ENCODE data around the gene BCL2L12. TPM values are rescaled to one million over a fixed set of nuclear protein-coding genes. Genes with fewer than 3 reads are reported as not detected.
A peak's percentile ranks its signal among the peaks of the same experiment; 100 is the strongest.

The BCL2L12 gene
- total RNA-seq, 3 donors from 2014 or later, result 64.6 to 71.2 (median 71.1) TPM

DNA sequence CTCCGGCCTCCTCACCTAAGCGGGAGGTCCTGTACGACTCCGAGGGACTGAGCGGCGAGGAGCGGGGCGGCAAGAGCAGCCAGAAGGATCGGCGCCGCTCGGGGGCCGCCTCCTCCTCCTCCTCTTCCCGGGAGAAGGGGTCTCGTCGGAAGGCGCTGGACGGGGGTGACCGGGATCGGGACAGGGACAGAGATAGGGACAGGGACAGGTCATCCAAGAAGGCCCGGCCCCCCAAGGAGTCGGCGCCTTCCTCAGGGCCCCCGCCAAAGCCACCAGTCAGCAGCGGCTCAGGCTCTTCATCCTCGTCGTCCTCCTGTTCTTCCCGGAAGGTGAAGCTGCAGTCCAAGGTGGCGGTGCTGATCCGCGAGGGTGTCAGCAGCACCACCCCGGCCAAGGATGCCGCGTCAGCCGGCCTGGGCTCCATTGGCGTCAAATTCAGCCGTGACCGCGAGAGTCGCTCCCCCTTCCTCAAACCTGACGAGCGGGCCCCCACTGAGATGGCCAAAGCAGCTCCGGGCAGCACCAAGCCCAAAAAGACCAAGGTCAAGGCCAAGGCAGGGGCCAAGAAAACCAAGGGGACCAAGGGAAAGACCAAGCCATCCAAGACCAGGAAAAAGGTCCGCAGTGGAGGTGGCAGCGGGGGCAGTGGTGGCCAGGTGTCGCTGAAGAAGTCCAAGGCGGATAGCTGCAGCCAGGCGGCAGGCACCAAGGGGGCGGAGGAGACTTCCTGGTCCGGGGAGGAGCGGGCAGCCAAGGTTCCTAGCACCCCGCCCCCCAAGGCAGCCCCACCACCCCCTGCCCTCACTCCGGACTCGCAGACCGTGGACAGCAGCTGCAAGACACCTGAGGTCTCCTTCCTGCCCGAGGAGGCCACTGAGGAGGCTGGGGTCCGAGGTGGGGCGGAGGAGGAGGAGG lies 12.9 kb upstream of the BCL2L12 start:
- H3K27me3 Mint-ChIP-seq (ENCODE audit: low read depth), result no peaks in the 10 kb centered on the region
- no peaks in the 10 kb centered on the region for H3K4me1 Mint-ChIP-seq (ENCODE audit: low read depth)
- no peak overlapping the region for H3K4me3 Mint-ChIP-seq
- peaks cover 31% of the 10 kb centered on the region for H3K36me3 Mint-ChIP-seq (ENCODE audit: insufficient read depth)
- ATAC-seq (no peak), DNase-seq (no peak)
- no peaks in the 10 kb centered on the region for H3K9me3 Mint-ChIP-seq

DNA sequence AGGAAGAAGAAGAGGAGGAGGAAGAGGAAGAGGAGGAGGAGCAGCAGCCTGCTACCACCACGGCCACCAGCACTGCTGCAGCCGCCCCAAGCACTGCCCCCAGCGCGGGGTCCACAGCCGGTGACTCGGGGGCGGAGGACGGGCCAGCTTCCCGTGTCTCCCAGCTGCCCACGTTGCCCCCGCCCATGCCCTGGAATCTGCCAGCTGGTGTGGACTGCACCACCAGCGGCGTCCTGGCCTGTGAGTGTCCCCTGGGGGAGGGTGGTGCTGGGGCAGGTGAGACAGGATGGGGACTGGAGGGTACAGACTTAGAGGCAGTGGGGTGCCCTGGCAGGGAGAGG lies 12.3 kb upstream of the BCL2L12 start:
- Mint-ChIP-seq H3K9me3 (no peaks in the 10 kb centered on the region), H3K4me1 (ENCODE audit: low read depth) (no peaks in the 10 kb centered on the region), H3K36me3 (ENCODE audit: insufficient read depth) (peaks cover 31% of the 10 kb centered on the region), H3K4me3 (no peak overlapping the region), H3K27me3 (ENCODE audit: low read depth) (no peaks in the 10 kb centered on the region)
- DNase-seq (no peak), ATAC-seq (no peak)

DNA sequence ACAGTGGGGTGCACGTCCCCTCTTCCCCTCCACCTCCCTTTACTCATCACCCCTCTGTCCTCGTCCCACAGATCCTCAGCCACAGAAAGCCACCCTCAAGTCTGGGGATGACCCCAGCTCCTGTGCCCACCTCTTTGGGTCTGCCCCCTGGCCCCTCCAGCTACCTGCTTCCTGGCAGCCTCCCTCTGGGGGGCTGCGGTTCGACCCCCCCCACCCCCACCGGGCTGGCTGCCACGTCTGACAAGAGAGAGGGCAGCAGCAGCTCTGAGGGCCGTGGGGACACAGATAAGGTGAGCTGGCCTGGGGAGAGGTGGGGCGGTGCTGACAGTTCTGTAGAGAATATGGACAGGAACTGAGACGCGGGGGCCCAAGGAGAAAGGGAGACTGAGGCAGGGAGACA lies 11.2 kb upstream of the BCL2L12 start:
- Mint-ChIP-seq H3K36me3 (ENCODE audit: insufficient read depth) (peaks cover 28% of the 10 kb centered on the region), H3K9me3 (no peaks in the 10 kb centered on the region), H3K4me3 (no peak overlapping the region), H3K27me3 (ENCODE audit: low read depth) (no peaks in the 10 kb centered on the region), H3K4me1 (ENCODE audit: low read depth) (no peaks in the 10 kb centered on the region)
- ATAC-seq (no peak), DNase-seq (no peak)

DNA sequence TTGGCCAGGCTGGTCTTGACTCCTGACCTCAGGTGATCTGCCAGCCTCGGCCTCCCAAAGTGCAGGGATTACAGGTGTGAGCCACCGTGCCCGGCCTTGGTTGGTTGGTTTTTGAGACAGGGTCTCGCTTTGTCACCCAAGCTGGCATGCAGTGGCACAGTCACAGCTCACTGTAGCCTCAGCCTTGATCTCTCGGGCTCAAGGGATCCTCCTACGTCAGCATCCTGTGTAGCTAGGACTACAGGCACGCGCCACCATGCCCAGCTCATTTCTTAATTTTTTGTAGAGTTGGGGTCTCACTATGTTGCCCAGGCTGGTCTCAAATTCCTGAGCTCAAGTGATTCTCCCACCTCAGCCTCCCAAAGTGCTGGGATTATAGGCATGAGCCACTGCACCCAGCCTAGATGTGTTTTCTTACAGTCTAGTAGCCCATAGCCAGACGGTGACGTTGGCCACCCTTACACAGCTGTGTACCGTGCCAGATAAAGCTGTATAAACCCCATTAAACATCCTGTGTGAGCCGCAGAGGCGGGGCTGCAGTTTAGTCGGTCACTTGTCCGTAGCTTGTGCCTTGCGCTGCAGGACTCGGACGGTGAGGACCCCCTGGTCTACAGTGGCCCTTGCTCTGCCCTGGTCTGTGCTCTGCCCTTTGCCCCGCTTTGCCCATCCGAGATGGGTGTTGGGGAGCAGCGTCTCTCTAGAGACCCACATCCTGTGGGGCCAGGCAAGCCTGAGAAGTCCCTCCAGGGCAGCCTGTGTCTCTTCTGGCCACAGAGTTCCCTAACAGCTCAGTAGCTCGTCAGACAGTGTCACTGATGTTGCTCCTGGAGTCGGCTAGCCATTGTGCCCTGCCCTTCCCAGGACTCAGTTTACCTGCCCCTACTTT lies 9.9 kb upstream of the BCL2L12 start:
- Mint-ChIP-seq H3K27me3 (ENCODE audit: low read depth) (no peaks in the 10 kb centered on the region), H3K36me3 (ENCODE audit: insufficient read depth) (peaks cover 33% of the 10 kb centered on the region), H3K4me1 (ENCODE audit: low read depth) (peaks cover 2% of the 10 kb centered on the region), H3K9me3 (no peaks in the 10 kb centered on the region), H3K4me3 (no peak overlapping the region)
- DNase-seq (no peak), ATAC-seq (no peak)

DNA sequence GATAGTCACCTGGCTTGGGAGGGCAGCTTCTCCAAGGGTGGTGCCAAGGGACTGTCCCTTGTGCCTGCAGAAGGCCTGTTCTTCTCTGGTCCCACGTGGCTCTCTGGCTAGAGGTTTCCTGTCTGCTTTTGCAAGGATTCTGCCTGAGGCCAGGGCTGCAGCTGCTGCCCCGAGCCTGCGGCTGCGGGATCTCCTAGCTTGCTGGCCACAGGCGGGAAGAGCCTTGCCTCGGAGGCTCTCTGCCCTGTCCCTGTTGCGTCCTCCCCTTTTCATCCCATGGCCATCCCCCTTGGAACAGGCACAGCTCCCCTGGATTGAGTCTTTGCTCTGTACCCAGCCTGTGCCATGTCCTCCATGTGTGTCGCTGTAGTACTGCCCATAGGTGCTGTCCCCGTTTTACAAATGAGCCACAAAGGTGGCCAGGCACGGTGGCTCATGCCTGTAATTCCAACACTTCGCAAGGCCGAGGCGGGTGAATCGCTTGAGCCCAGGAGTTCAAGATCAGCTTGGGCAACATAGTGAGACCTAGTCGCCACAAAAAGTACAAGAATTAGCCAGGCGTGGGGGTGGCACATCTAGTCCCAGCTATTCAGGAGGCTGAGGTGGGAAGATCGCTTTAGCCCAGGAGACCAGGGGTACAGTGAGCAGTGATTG lies 9.2 kb upstream of the BCL2L12 start:
- Mint-ChIP-seq H3K36me3 (ENCODE audit: insufficient read depth) (peaks cover 31% of the 10 kb centered on the region), H3K4me3 (no peak overlapping the region), H3K4me1 (ENCODE audit: low read depth) (peaks cover 2% of the 10 kb centered on the region), H3K27me3 (ENCODE audit: low read depth) (no peaks in the 10 kb centered on the region), H3K9me3 (no peaks in the 10 kb centered on the region)
- ATAC-seq (no peak), DNase-seq (no peak)

DNA sequence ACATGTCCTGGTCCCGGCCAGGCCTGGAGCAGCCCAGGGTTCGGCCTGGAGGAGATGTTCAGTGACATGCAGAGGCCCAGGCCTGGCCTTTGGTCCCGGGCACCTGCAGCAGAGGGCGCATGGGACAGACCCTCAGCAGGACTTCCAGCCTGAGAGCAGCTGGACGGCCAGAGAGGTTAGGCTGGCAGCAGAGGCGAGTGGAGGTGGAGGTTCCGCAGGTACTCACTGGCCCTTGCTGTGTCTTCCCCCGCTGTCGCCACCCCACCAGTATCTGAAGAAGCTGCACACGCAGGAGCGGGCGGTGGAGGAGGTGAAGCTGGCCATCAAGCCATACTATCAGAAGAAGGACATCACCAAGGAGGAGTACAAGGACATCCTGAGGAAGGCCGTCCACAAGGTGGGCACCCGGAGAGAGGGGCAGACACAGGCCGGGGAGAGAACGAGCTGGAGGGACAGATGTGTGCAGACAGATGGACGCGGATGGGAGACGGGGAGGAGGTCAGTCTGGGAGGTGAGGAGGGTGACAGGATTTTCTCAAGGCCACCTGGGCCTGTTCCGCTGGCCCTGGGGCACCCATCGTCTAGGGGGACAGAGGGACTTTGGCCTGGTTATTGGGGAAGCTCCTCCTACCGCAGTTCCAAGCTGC lies 8.1 kb upstream of the BCL2L12 start:
- DNase-seq, result no peak
- Mint-ChIP-seq H3K9me3 (no peaks in the 10 kb centered on the region), H3K27me3 (ENCODE audit: low read depth) (no peaks in the 10 kb centered on the region), H3K4me3 (no peak overlapping the region), H3K36me3 (ENCODE audit: insufficient read depth) (peaks cover 31% of the 10 kb centered on the region), H3K4me1 (ENCODE audit: low read depth) (peaks cover 4% of the 10 kb centered on the region)
- no peak for ATAC-seq

DNA sequence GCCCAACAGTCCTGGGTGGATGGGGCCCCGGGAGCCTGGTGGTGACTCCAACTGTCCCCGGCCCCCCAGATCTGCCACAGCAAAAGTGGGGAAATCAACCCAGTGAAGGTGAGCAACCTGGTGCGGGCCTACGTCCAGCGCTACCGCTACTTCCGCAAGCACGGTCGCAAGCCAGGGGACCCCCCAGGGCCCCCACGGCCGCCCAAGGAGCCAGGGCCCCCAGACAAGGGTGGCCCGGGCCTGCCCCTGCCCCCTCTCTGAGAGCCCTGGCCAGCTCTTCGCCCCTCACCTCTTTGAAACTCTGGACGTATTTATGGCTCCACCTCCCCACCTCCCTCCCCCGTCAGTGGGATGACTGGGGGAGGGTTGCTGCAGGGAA lies 7.6 kb upstream of the BCL2L12 start:
- Mint-ChIP-seq H3K27me3 (ENCODE audit: low read depth) (no peaks in the 10 kb centered on the region), H3K4me3 (no peak overlapping the region), H3K36me3 (ENCODE audit: insufficient read depth) (peaks cover 29% of the 10 kb centered on the region), H3K9me3 (no peaks in the 10 kb centered on the region), H3K4me1 (ENCODE audit: low read depth) (peaks cover 9% of the 10 kb centered on the region)
- no peak for ATAC-seq
- DNase-seq, result no peak

DNA sequence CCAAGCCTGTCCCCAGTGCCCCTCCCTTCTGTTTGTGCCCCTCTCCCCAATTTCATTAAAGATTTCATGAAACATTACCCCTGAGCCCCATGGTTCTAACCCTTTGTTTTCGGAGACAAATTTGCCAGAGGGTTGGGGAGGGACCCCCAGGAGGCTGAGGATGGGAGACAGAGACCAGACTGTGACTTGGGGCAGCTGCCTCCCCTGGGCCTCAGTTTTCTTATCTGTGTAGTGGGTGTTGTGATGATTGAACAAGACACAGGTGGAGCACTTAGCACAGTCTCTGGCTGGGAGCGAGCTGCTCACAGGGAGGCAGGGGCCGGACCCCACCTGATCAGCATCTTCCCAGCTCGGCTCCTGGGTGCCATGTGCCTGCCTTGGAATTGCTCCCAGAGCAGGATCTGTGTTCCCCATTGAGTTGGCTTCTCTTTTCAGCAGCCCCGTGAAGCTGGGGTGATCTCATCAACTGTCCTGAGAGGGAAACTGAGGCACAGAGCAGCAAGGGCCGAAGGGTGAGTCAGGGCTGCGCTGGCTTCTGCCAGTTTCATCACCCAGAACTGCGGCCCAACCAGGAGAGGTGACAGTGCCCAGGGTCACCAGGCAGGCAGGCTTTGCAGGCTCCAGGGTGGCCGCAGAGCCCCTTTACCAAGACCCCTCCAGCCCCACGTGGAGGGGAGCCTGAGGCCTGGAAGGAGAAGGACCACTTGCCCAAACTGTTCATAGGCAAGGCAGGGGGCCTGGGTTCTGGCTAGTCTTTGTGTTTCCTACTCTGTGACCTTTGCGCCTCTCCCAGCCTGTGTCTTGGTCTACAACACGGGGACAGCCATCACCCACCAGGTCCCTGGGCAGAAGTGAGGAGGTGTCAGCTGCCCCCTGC lies 6.9 kb upstream of the BCL2L12 start:
- ATAC-seq (no peak), DNase-seq (no peak)
- Mint-ChIP-seq H3K36me3 (ENCODE audit: insufficient read depth) (peaks cover 29% of the 10 kb centered on the region), H3K4me3 (no peak overlapping the region), H3K9me3 (no peaks in the 10 kb centered on the region), H3K4me1 (ENCODE audit: low read depth) (peaks cover 16% of the 10 kb centered on the region), H3K27me3 (ENCODE audit: low read depth) (no peaks in the 10 kb centered on the region)

DNA sequence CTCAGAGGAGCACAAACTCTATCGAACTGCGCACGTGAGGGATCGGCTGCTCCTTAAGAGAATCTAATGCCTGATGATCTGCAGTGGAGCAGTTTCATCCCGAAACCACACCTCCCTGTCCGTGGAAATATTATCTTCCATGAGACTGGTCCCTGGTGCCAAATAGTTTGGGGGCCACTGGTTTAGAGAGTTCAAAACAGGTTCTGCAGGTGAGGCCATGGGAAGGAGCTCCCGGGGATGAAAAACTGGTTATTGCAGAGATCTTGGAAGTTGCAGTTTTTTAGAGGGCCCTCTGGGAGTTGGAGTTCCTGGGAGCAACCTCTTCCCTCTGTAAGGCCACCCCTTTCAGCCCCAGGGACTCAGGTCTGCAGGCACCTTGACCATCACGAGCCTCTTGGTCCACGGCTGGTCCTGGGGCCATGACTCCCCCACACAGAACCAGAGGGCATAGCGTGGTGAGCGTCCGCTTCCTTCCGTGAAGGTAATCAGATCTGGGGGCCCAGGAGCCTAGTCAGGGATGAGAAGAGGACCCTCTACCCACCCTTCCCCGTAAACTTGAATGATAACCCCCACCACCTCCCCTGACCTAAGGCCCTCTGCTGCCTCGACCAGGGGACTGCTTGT lies 5.3 kb upstream of the BCL2L12 start:
- DNase-seq, result no peak
- Mint-ChIP-seq H3K9me3 (no peaks in the 10 kb centered on the region), H3K4me3 (no peak overlapping the region), H3K36me3 (ENCODE audit: insufficient read depth) (peaks cover 22% of the 10 kb centered on the region), H3K27me3 (ENCODE audit: low read depth) (no peaks in the 10 kb centered on the region), H3K4me1 (ENCODE audit: low read depth) (peaks cover 25% of the 10 kb centered on the region)
- no peak for ATAC-seq

DNA sequence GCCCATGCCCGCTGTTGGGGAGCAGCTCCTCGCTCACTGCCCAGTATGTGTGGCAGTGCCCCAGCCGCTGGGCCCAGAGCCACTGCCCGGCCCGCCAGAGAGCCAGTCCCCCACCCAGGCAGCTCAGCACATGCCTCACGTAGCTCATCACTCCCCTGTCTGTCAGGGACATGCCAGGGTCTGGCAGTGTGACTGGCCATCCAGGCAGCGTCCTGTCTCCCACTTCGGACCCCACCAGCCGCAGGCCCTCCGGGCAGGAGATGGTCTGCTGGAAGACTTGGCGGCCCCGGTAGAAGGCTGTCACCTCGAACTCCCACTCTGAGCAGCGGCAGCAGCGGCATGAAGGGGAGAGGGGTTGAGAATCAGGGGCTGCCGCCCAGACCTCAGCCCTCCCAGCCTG lies 3.7 kb upstream of the BCL2L12 start:
- DNase-seq (no peak), ATAC-seq (no peak)
- Mint-ChIP-seq H3K36me3 (ENCODE audit: insufficient read depth) (peaks cover 13% of the 10 kb centered on the region), H3K27me3 (ENCODE audit: low read depth) (no peaks in the 10 kb centered on the region), H3K9me3 (no peaks in the 10 kb centered on the region), H3K4me3 (no peak overlapping the region), H3K4me1 (ENCODE audit: low read depth) (peaks cover 34% of the 10 kb centered on the region)

DNA sequence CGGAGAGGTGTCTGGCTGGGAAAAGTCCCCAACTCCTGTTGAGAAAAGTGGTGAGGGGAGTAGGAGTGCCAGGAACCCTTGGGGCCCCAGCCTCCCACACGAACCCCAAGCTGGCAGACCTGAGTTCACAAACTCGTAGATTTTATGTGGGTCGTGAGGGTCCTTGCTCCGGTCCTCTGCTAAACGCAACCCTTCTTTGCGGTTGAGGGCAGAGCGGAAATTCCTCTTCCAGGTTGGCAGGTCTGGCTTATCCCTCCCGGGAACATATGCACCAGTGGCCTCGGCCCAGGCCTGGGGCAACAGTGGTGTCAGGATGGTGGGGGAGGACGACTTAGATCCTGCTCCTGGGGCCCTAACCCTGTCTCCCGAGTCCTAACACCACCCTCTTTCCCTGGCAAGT lies 2.5 kb upstream of the BCL2L12 start:
- no peaks in the 10 kb centered on the region for H3K9me3 Mint-ChIP-seq
- DNase-seq (no peak), ATAC-seq (no peak)
- H3K27me3 Mint-ChIP-seq (ENCODE audit: low read depth), result no peaks in the 10 kb centered on the region
- H3K36me3 Mint-ChIP-seq (ENCODE audit: insufficient read depth), result peaks cover 11% of the 10 kb centered on the region
- peak overlapping the region; percentile 95 for H3K4me3 Mint-ChIP-seq
- peaks cover 39% of the 10 kb centered on the region for H3K4me1 Mint-ChIP-seq (ENCODE audit: low read depth)

DNA sequence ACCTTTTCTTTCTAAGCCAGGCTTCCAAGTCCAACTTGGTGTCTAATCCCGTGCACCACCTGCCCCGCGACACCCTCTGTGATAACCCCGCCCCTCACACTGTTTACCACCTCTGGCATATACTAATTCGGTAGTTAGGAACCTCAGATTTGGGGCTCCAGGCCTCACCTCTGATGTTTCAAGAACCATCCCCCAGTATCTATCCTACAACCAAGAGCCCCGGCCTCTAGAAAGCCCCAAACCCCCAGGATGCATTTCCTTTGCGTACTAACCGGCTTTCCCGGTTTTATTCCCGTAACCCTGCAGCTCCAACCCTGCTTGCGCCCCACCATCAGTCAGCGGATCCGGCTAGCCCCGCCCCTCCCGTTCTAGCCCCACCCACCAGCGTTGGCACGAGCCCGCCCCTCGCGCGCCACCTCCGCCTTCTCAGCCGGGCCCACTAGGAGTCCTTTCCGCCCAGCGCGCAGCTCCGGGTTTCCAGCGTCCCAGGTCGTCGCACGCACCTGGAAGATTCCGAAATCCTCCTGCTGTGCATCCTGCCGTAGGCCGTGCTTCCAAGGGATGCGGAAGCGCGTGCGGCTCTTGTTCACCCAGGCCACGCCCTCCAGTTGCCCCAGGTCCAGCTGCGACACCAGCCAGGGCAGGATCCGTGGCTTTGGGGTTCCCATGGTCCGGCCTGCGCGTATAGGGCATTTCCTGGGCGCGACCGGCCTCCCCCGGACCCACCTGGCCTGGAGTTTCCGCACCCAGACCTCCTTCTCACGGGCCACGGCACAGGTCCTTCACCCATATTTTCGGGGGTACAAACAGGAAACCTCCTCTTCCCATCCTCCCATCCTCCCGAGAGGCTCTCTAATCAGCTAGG lies 1.3 kb upstream of the BCL2L12 start:
- DNase-seq (peak; percentile 92), ATAC-seq (peak; percentile 58 to 67)
- H3K4me3 Mint-ChIP-seq, result peak overlapping the region; percentile 95
- no peaks in the 10 kb centered on the region for H3K27me3 Mint-ChIP-seq (ENCODE audit: low read depth)
- peaks cover 8% of the 10 kb centered on the region for H3K36me3 Mint-ChIP-seq (ENCODE audit: insufficient read depth)
- H3K4me1 Mint-ChIP-seq (ENCODE audit: low read depth), result peaks cover 39% of the 10 kb centered on the region
- no peaks in the 10 kb centered on the region for H3K9me3 Mint-ChIP-seq
